HEK293T (cell line): ENCODE data around the gene FAM3A.

Experiments used
- BHLHE40 ChIP-seq: fragments of 450-650 bp; IDR thresholded peaks from 2 replicates; pipeline ENCODE4 v1.6.1; 2016; ENCODE audit warnings: mild to moderate bottlenecking, moderate library complexity, borderline replicate concordance
- CTBP1 ChIP-seq: fragments of 450-650 bp; IDR thresholded peaks from 2 replicates; pipeline ENCODE4 v1.6.1; 2016; ENCODE audit warnings: borderline replicate concordance
- FOXA1 ChIP-seq: fragments of 450-650 bp; IDR thresholded peaks from 2 replicates; pipeline ENCODE4 v1.6.1; 2016; ENCODE audit warnings: mild to moderate bottlenecking
- FOXK2 ChIP-seq: fragments of 450-650 bp; IDR thresholded peaks from 2 replicates; pipeline ENCODE4 v1.6.1; 2016; ENCODE audit warnings: mild to moderate bottlenecking
- FOXM1 ChIP-seq: fragments of 450-650 bp; IDR thresholded peaks from 2 replicates; pipeline ENCODE4 v1.6.1; 2017; ENCODE audit warnings: mild to moderate bottlenecking, borderline replicate concordance
- HDGF ChIP-seq: fragments of 450-650 bp; IDR thresholded peaks from 2 replicates; pipeline ENCODE4 v1.6.1; 2017; ENCODE audit warnings: antibody characterized with exemption, borderline replicate concordance
- LEF1 ChIP-seq: fragments of 450-650 bp; IDR thresholded peaks from 2 replicates; pipeline ENCODE4 v1.6.1; 2017; ENCODE audit warnings: mild to moderate bottlenecking, borderline replicate concordance
- NFRKB ChIP-seq: fragments of 450-650 bp; IDR thresholded peaks from 2 replicates; pipeline ENCODE4 v1.6.1; 2016; ENCODE audit warnings: mild to moderate bottlenecking, moderate library complexity
- SP1 ChIP-seq: fragments of 450-650 bp; IDR thresholded peaks from 2 replicates; pipeline ENCODE4 v1.6.1; 2017
- SUZ12 ChIP-seq: fragments of 450-650 bp; IDR thresholded peaks from 2 replicates; pipeline ENCODE4 v1.6.1; 2016; ENCODE audit warnings: mild to moderate bottlenecking
- TARDBP ChIP-seq: fragments of 450-650 bp; IDR thresholded peaks from 2 replicates; pipeline ENCODE4 v1.6.1; 2016
- ZNF384 ChIP-seq: fragments of 450-650 bp; IDR thresholded peaks from 2 replicates; pipeline ENCODE4 v1.6.1; 2016

- TF ChIP-seq SP1, result no peak
- no peak for TF ChIP-seq BHLHE40
- no peak for TF ChIP-seq ZNF384
- no peak for TF ChIP-seq SUZ12
- no peak for TF ChIP-seq HDGF
- no peak for TF ChIP-seq LEF1
- no peak for TF ChIP-seq FOXM1
- no peak for TF ChIP-seq TARDBP
- TF ChIP-seq CTBP1, result no peak
- no peak for TF ChIP-seq FOXA1
- TF ChIP-seq FOXK2, result no peak
- no peak for TF ChIP-seq NFRKB
Measured at GRCh38 chrX:154545673-154546274, 29.7 kb upstream of the FAM3A start.
